Fibroblast of the aortic adventitia (primary cell): ENCODE results near the gene ZBED4. TPM values are rescaled to one million over a fixed set of nuclear protein-coding genes. Genes with fewer than 3 reads are reported as not detected.

Experiments
- DNase-seq: peaks from one replicate; pipeline ENCODE4 v3.0.0-alpha.2; 2010; ENCODE audit warnings: low read depth
- H3K4me3 ChIP-seq: 2 replicates; pipeline ENCODE4 v1.5.1; 2011; ENCODE audit warnings: low read depth, mild to moderate bottlenecking, control low read depth, low read length, moderate library complexity
- total RNA-seq: library from RNA; depleted of rRNA; stranded (reverse); fragments of >200 nt; gene quantifications from 2 replicates; pipeline ENCODE4 v1.2.3, GENCODE V29; 2012; ENCODE audit warnings: low replicate concordance
- TF ChIP-seq, protein P1 (sequence below): IDR thresholded peaks from 2 replicates; pipeline ENCODE4 v1.5.1; 2011; ENCODE audit warnings: mild to moderate bottlenecking, low read length, control low read depth, inconsistent platforms; ENCODE audit not compliant: insufficient read depth

ZBED4 gene
- total RNA-seq, 1 donor, result 8.3 TPM

- TF ChIP-seq, protein P1, sequence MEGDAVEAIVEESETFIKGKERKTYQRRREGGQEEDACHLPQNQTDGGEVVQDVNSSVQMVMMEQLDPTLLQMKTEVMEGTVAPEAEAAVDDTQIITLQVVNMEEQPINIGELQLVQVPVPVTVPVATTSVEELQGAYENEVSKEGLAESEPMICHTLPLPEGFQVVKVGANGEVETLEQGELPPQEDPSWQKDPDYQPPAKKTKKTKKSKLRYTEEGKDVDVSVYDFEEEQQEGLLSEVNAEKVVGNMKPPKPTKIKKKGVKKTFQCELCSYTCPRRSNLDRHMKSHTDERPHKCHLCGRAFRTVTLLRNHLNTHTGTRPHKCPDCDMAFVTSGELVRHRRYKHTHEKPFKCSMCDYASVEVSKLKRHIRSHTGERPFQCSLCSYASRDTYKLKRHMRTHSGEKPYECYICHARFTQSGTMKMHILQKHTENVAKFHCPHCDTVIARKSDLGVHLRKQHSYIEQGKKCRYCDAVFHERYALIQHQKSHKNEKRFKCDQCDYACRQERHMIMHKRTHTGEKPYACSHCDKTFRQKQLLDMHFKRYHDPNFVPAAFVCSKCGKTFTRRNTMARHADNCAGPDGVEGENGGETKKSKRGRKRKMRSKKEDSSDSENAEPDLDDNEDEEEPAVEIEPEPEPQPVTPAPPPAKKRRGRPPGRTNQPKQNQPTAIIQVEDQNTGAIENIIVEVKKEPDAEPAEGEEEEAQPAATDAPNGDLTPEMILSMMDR, result no peak
- no peak for DNase-seq
- no peak overlapping the region for H3K4me3 ChIP-seq
These were observed 14.6 kb upstream of the ZBED4 start for GRCh38 chr22:49838771-49839717.

DNA sequence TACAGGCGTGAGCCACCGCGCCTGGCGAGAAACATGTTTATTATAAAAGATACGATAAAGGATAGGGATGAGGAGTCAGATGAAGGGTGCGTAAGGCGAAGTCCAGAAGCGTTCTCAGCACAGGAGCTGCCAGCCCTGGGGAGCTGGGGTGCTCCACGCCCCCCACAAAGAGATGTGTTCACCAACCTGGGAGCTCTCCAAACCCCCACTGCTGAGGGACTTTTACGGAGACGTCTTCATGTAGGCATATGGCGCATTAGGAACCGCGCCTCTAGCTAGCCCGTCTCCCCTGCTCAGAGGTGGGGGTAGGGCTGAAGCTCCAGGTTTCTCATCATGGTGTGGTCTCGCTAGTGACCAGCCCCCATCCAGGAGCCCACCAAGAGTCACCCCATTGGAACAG lies 8.4 kb upstream of the ZBED4 start:
- DNase-seq, result no peak
- TF ChIP-seq, protein P1, result no peak
- H3K4me3 ChIP-seq, result no peak overlapping the region

GRCh38 chr22:49845666-49846459 lies 7.8 kb upstream of the ZBED4 start:
- H3K4me3 ChIP-seq, result no peak overlapping the region
- TF ChIP-seq, protein P1, result no peak
- no peak for DNase-seq

- DNase-seq, result no peak
- TF ChIP-seq, protein P1, result no peak
- peak overlapping the region; percentile 9 for H3K4me3 ChIP-seq
These were observed 5.6 kb upstream of the ZBED4 start for GRCh38 chr22:49847751-49848689.

DNA sequence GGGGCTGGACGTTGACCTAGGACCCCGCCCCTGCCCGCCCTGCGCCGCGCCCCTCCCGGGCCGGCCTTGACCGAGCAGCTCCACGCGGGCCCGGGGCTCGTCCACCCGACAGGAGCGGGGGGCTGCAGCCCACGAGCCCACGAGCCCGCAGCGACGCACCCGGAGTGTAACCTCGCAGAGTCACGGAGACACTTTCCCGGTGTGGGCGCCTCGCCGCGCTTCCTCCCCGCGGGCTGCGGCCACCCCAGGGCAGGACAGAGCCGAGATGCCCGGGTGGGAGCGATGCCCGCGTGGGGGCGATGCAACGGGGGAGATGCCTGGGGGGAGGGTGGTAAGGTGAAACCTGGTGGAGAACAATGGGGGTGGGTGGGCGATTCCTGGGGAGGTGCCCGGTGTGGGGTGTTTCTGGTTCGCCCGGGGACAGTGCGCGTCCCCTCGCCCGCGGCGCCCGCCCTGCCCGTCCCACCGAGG lies 4.9 kb upstream of the ZBED4 start:
- H3K4me3 ChIP-seq, result peak overlapping the region; percentile 9
- TF ChIP-seq, protein P1, result no peak
- DNase-seq, result no peak
